ENCODE results near the gene CHRM4.

DNA sequence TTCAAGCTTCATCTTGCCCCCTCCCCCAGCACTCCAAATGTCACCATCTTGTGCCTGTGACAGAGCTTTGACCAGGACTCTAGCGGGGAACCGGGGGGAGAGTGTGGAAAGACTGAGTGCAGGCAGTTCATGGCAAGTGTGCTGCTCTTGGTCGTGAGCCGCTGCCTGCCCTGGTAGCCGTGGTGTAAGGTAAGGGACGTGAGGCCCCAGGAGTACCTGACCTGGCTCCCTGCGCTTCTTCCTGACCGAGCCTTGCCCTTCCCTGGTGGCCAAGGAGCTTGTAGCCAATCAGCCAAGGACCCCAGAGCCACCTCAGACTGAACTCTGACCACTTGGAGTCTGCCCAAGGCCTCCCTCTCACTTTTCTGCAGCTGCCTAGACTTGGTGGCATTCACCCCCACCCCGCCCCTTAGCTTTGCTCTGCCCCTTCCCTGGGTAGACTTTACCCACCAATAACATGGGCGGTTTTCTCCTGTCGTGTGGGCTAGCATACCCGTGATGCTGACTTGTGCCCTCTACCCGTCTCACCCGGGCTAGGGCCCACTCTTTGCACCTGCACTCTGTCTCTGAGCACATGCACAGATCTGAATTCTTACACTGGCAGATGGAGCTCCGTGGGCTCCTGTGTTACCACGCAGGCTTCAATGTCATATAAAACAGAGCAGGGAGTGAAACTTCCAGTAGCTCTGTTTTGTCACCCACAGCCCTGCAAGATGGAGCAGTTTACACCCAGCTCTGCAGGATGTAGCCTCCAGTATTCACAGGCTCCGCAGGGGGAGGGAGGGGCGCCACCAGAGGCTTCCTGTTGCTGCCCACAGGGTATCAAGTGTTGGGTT lies 42.8 kb downstream of the CHRM4 start:
- TF ChIP-seq, protein P1, sequence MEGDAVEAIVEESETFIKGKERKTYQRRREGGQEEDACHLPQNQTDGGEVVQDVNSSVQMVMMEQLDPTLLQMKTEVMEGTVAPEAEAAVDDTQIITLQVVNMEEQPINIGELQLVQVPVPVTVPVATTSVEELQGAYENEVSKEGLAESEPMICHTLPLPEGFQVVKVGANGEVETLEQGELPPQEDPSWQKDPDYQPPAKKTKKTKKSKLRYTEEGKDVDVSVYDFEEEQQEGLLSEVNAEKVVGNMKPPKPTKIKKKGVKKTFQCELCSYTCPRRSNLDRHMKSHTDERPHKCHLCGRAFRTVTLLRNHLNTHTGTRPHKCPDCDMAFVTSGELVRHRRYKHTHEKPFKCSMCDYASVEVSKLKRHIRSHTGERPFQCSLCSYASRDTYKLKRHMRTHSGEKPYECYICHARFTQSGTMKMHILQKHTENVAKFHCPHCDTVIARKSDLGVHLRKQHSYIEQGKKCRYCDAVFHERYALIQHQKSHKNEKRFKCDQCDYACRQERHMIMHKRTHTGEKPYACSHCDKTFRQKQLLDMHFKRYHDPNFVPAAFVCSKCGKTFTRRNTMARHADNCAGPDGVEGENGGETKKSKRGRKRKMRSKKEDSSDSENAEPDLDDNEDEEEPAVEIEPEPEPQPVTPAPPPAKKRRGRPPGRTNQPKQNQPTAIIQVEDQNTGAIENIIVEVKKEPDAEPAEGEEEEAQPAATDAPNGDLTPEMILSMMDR (conservative IDR thresholded peaks at IDR 0.05; ENCODE audit: low read length) = no peak
- no peak for TF ChIP-seq EZH2phosphoT487 (IDR thresholded peaks at IDR 0.05; ENCODE audit: borderline replicate concordance, low read depth, low read length)
